A549 (cell line): ENCODE data around the gene ATRN. TPM values are rescaled to one million over a fixed set of nuclear protein-coding genes. Genes with fewer than 3 reads are reported as not detected.

Source experiments
- ATAC-seq, 2 experiments: fragments of 200-7000 bp in 1 of 2; fragments of >200 bp in 1 of 2; cut with Nextera tagmentation in 1 of 2; cut with Tn5 transposase in 1 of 2; 3 replicates each; pipeline versions ENCODE4 v1.8.0 to v1.9.1; 2018 to 2020; ENCODE audit warnings: mild to moderate bottlenecking in 1 of 2, moderate library complexity in 1 of 2
- CTCF ChIA-PET: fragments of 300-600 bp; sonication (Branson Sonifier 250); formaldehyde crosslinking; extraction: SDS; loops from one replicate; lab custom pipeline; 2021; ENCODE audit warnings: antibody characterized with exemption, inconsistent platforms; lab: Yijun Ruan, JAX
- POLR2A ChIA-PET: fragments of 350-600 bp; formaldehyde crosslinking; extraction: SDS; loops from one replicate; lab custom pipeline; 2021; ENCODE audit warnings: antibody characterized with exemption, inconsistent platforms; lab: Yijun Ruan, JAX
- DNase-seq, 2 experiments: peaks; one replicate each; pipeline versions ENCODE4 v3.0.0 to v3.0.0-alpha.2; 2011 to 2016; ENCODE audit warnings: low read depth in 1 of 2, low spot score in 1 of 2
- FAIRE-seq: peaks from 2 replicates; lab custom pipeline; 2011; peaks lifted over from hg19 to GRCh38; lab: Jason Lieb, UNC
- H3K27ac ChIP-seq, 2 experiments: fragments of >200 bp; sonication (Bioruptor Twin); formaldehyde crosslinking; 3 replicates each; pipeline ENCODE4 v1.5.1; 2016 to 2017
- H3K4me1 ChIP-seq: fragments of >200 bp; sonication (Bioruptor Twin); formaldehyde crosslinking; 3 replicates; pipeline ENCODE4 v1.6.1; 2016
- H3K4me2 ChIP-seq: fragments of >200 bp; sonication (Bioruptor Twin); formaldehyde crosslinking; 3 replicates; pipeline ENCODE4 v1.6.1; 2016
- H3K4me3 ChIP-seq: fragments of >200 bp; sonication (Bioruptor Twin); formaldehyde crosslinking; 3 replicates; pipeline ENCODE4 v1.5.1; 2016
- H3K9me3 ChIP-seq: fragments of >200 bp; sonication (Bioruptor Twin); formaldehyde crosslinking; 3 replicates; pipeline ENCODE4 v1.6.1; 2016
- CBX2 ChIP-seq: fragments of 200-600 bp; sonication (generic); IDR thresholded peaks from 2 replicates; pipeline ENCODE4 v1.6.1; 2016; ENCODE audit warnings: low read depth, mild to moderate bottlenecking, borderline replicate concordance
- CHD4 ChIP-seq: fragments of 200-600 bp; sonication (generic); IDR thresholded peaks from 2 replicates; pipeline ENCODE4 v1.6.1; 2016; ENCODE audit warnings: antibody characterized with exemption, mild to moderate bottlenecking, borderline replicate concordance
- EHMT2 ChIP-seq: fragments of 200-600 bp; sonication (generic); IDR thresholded peaks from 2 replicates; pipeline ENCODE4 v1.6.1; 2016; ENCODE audit warnings: antibody characterized with exemption, low read depth, mild to moderate bottlenecking, moderate library complexity
- EP300 ChIP-seq, 2 experiments: fragments of >200 bp; sonication (Bioruptor Twin); formaldehyde crosslinking; IDR thresholded peaks; 2 replicates in 1 of 2; 3 replicates in 1 of 2; pipeline ENCODE4 v1.6.1; 2016 to 2017
- FOSB ChIP-seq: fragments of 250-450 bp; sonication (Bioruptor Pico); IDR thresholded peaks from 2 replicates; pipeline ENCODE4 v1.5.0; 2020; ENCODE audit warnings: mild to moderate bottlenecking, moderate library complexity
- GATA3 ChIP-seq: IDR thresholded peaks from 2 replicates; pipeline ENCODE4 v1.6.1; 2012; ENCODE audit warnings: borderline replicate concordance
- HDAC2 ChIP-seq: fragments of 200-600 bp; sonication (generic); IDR thresholded peaks from 2 replicates; pipeline ENCODE4 v1.6.1; 2016
- JUNB ChIP-seq: fragments of >200 bp; sonication (Bioruptor Twin); formaldehyde crosslinking; IDR thresholded peaks from 2 replicates; pipeline ENCODE4 v1.6.1; 2016
- KDM5A ChIP-seq: fragments of 200-600 bp; sonication (generic); IDR thresholded peaks from 2 replicates; pipeline ENCODE4 v1.6.1; 2016; ENCODE audit warnings: antibody characterized with exemption, mild to moderate bottlenecking
- MAFK ChIP-seq: fragments of 450-650 bp; IDR thresholded peaks from 2 replicates; pipeline ENCODE4 v1.6.1; 2014; ENCODE audit not compliant: partially characterized antibody
- MAZ ChIP-seq: fragments of 150-350 bp; IDR thresholded peaks from 2 replicates; pipeline ENCODE4 v1.6.1; 2014; ENCODE audit warnings: antibody characterized with exemption, low read depth, low read length, borderline replicate concordance
- MYC ChIP-seq: IDR thresholded peaks from 2 replicates; pipeline ENCODE4 v1.6.1; 2012; ENCODE audit warnings: mild to moderate bottlenecking, inconsistent platforms, low read length, improper control_type of control experiment, borderline replicate concordance
- NFE2L2 ChIP-seq: fragments of 150-350 bp; conservative IDR thresholded peaks from 2 replicates; pipeline ENCODE4 v1.6.1; 2014; ENCODE audit warnings: low read length
- NPAS2 ChIP-seq: fragments of 250-450 bp; sonication (Bioruptor Pico); IDR thresholded peaks from 2 replicates; pipeline ENCODE4 v1.8.0; 2022; ENCODE audit warnings: mild to moderate bottlenecking, moderate library complexity, borderline replicate concordance
- NR3C1 ChIP-seq: fragments of >200 bp; sonication (Bioruptor Twin); formaldehyde crosslinking; IDR thresholded peaks from 3 replicates; pipeline ENCODE4 v1.6.1; 2017
- POLR2AphosphoS2 ChIP-seq: conservative IDR thresholded peaks from 2 replicates; pipeline ENCODE4 v1.6.1; 2012; ENCODE audit warnings: low read length, improper control_type of control experiment, inconsistent platforms
- RARB ChIP-seq: fragments of 250-450 bp; sonication (Bioruptor Pico); IDR thresholded peaks from 2 replicates; pipeline ENCODE4 v1.8.0; 2021; ENCODE audit warnings: mild to moderate bottlenecking, moderate library complexity
- RNF2 ChIP-seq: fragments of 200-600 bp; sonication (generic); IDR thresholded peaks from 2 replicates; pipeline ENCODE4 v1.6.1; 2016; ENCODE audit warnings: low read depth, mild to moderate bottlenecking, antibody characterized with exemption, moderate library complexity, borderline replicate concordance
- SREBF2 ChIP-seq: fragments of 450-650 bp; IDR thresholded peaks from 2 replicates; pipeline ENCODE4 v1.6.1; 2014; ENCODE audit warnings: mild to moderate bottlenecking, moderate library complexity
- TP53 ChIP-seq: fragments of 250-450 bp; sonication (Bioruptor Pico); IDR thresholded peaks from 2 replicates; pipeline ENCODE4 v1.5.0; 2021; ENCODE audit warnings: mild to moderate bottlenecking, moderate library complexity
- ZNF302 ChIP-seq: fragments of 250-450 bp; sonication (Bioruptor Pico); IDR thresholded peaks from 2 replicates; pipeline ENCODE4 v1.9.0; 2021; ENCODE audit warnings: inconsistent platforms, mild to moderate bottlenecking, moderate library complexity
- ZSCAN20 ChIP-seq: fragments of 250-450 bp; sonication (Bioruptor Pico); IDR thresholded peaks from 2 replicates; pipeline ENCODE4 v1.8.0; 2022; ENCODE audit warnings: mild to moderate bottlenecking, moderate library complexity
- WGBS: methylation state at CpG from one replicate; pipeline ENCODE4 v1.1.6; 2017; ENCODE audit errors: missing lambda C conversion rate; 5-methylcytosine and 5-hydroxymethylcytosine counted together
- polyA plus RNA-seq, 4 experiments: library from polyadenylated mRNA; depleted of rRNA in 3 of 4; stranded (reverse); fragments of >200 nt; fragmentation: RNase III in 1 of 4; extraction: RNeasy Plus Mini Kit Qiagen cat#74134 plus additional on column Dnase treatment in 1 of 4; gene quantifications; 2 replicates in 3 of 4; 3 replicates in 1 of 4; pipeline ENCODE4 v1.2.3, GENCODE V29; 2011 to 2017
- TF ChIP-seq, protein P1 (sequence below): fragments of 250-450 bp; sonication (Bioruptor Pico); IDR thresholded peaks from 2 replicates; pipeline ENCODE4 v1.5.0; 2020; ENCODE audit warnings: low read depth, mild to moderate bottlenecking, moderate library complexity
- TF ChIP-seq, protein P2 (sequence below): fragments of 250-450 bp; sonication (Bioruptor Pico); IDR thresholded peaks from 2 replicates; pipeline ENCODE4 v1.5.0; 2021; ENCODE audit warnings: mild to moderate bottlenecking, moderate library complexity, borderline replicate concordance
- TF ChIP-seq, protein P3 (sequence below): fragments of 450-650 bp; IDR thresholded peaks from 2 replicates; pipeline ENCODE4 v1.6.1; 2014; ENCODE audit warnings: antibody characterized with exemption
- TF ChIP-seq, protein P4 (sequence below): fragments of >200 bp; sonication (Bioruptor Twin); formaldehyde crosslinking; IDR thresholded peaks from 3 replicates; pipeline ENCODE4 v1.6.1; 2016

Gene ATRN
- polyA plus RNA-seq, 2 of the 4 experiments (the other 2 are of a cell fraction), result 21.3 to 58.7 TPM

DNA sequence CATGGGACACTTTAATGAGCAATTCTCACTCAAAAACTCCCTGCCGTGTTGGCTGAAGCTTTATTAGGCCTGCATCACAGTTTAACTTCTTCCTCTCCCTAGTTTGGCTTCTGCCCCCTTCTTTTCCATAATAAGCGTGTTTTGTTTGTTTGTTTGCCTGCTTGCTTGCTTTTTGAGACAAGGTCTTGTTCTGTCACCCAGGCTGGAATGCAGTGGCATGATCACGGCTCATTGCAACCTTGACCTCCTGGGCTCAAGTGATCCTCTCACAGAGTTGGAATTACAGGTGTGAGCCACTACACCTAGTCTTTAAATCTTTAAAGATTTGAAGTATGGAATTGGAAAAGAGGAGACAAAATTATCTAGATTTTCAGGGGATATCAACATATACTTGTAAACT lies 38.0 kb upstream of the ATRN start (continued):
- TF ChIP-seq, protein P1, sequence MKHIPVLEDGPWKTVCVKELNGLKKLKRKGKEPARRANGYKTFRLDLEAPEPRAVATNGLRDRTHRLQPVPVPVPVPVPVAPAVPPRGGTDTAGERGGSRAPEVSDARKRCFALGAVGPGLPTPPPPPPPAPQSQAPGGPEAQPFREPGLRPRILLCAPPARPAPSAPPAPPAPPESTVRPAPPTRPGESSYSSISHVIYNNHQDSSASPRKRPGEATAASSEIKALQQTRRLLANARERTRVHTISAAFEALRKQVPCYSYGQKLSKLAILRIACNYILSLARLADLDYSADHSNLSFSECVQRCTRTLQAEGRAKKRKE (CRISPR knock-in tag), result no peak

DNA sequence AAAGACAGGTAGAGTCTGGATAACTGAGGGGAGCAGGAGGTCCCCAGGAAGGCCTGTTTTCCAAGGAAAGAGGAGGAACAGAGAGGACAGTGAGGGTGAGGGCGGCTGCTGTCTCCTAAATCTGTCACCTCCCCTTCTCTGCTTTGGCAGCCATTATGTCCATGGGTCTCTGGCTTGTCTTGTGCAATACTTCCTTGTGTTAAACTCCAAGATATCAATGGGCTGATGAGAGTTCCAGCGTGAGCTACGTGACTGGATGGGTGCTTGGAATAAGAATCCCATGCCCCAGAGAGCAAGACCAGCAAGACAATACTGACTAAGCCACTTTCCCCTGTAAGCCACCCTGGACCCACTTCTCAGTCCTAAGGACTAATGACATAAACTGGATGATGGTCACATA lies 37.1 kb upstream of the ATRN start:
- TF ChIP-seq ZNF302 (CRISPR knock-in tag) (no peak), SREBF2 (no peak), NFE2L2 (no peak), ZSCAN20 (CRISPR knock-in tag) (no peak), MAZ (no peak)
- Histone ChIP-seq H3K4me1 (no peaks in the 10 kb centered on the region), H3K27ac (no peak overlapping the region), H3K4me3 (no peak overlapping the region), H3K9me3 (no peaks in the 10 kb centered on the region), H3K4me2 (no peak overlapping the region)
- CTCF ChIA-PET, result interaction anchor here (0.8 to 1.7 kb wide), 3 partner anchors 11 to 26 kb away, joined by 3 to 5 read pairs (median 3); partner anchors contain the start of gene DNAAF9
- DNase-seq (no peak), FAIRE-seq (no peak), ATAC-seq (no peak)
- 74% methylated on average over 3 of the region's 3 CpGs for WGBS
- POLR2A ChIA-PET, result no interaction called here

DNA sequence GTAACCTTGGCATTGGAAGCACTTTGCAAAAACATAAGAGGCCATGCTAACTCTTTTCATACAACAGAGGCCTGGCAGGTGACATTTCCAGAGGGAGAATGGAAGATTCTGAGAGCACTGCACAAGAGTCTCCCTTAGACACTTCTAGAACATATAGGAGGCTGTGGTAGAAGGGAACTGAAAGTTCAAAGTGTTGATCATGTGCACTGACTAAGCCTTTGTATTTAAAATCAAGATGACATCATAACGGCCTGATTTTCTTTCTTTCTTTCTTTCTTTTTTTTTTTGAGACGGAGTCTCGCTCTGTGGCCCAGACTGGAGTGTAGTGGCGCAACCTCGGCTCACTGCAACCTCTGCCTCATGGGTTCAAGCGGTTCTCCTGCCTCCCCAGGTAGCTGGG lies 36.6 kb upstream of the ATRN start:
- WGBS, result 79% methylated on average over 6 of the region's 6 CpGs
- ChIA-PET CTCF (interaction anchor here (1.7 kb wide), 1 partner anchor 12 kb away, joined by 5 read pairs; no protein-coding TSS in a partner anchor), POLR2A (no interaction called here)
- no peak for FAIRE-seq
- TF ChIP-seq EP300 (IDR thresholded peaks at IDR 0.05) (no peak), NPAS2 (CRISPR knock-in tag) (no peak)
- TF ChIP-seq, protein P2, sequence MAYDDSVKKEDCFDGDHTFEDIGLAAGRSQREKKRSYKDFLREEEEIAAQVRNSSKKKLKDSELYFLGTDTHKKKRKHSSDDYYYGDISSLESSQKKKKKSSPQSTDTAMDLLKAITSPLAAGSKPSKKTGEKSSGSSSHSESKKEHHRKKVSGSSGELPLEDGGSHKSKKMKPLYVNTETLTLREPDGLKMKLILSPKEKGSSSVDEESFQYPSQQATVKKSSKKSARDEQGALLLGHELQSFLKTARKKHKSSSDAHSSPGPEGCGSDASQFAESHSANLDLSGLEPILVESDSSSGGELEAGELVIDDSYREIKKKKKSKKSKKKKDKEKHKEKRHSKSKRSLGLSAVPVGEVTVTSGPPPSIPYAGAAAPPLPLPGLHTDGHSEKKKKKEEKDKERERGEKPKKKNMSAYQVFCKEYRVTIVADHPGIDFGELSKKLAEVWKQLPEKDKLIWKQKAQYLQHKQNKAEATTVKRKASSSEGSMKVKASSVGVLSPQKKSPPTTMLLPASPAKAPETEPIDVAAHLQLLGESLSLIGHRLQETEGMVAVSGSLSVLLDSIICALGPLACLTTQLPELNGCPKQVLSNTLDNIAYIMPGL (CRISPR knock-in tag), result no peak
- Histone ChIP-seq H3K4me2 (no peak overlapping the region), H3K9me3 (no peaks in the 10 kb centered on the region), H3K4me1 (no peaks in the 10 kb centered on the region), H3K4me3 (no peak overlapping the region), H3K27ac (no peak overlapping the region)
- ATAC-seq, result no peak
- no peak for DNase-seq

DNA sequence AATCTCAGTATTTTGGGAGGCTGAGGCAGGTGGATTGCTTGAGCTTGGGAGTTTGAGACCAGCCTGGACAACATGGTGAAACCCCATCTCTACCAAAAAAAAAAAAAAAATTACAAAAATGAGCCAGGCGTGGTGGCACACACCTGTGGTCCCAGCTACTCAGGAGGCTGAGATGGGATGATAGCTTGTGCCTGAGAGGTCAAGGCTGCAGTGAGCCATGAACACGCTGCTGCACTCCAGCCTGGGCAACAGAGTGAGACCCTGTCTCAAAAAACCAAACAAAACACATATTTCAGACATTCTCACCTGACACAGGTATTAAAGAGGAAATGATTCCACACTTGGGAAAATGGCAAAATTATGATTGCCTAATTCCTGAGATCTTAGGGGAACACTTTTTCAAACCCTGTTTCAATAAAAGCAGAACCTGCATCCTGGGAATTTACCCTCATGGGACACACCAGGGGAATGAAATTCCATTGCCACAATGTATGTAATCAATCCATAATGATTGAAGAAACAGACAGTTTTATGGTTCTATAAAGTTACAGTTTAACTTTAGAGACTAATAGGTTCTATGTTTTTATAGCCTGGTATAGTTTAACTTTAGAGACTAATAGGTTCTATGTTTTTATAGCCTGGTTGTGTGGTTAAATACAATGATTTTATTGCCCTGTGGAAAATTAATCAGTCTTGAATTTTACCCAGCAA lies 33.8 kb upstream of the ATRN start:
- no peak overlapping the region for H3K4me2 ChIP-seq
- H3K4me3 ChIP-seq, result no peak overlapping the region
- DNase-seq (no peak), FAIRE-seq (no peak), ATAC-seq (no peak)
- WGBS, result 73% methylated on average over 2 of the region's 2 CpGs
- no peak overlapping the region for H3K27ac ChIP-seq
- POLR2A ChIA-PET, result no interaction called here
- TF ChIP-seq, protein P3, sequence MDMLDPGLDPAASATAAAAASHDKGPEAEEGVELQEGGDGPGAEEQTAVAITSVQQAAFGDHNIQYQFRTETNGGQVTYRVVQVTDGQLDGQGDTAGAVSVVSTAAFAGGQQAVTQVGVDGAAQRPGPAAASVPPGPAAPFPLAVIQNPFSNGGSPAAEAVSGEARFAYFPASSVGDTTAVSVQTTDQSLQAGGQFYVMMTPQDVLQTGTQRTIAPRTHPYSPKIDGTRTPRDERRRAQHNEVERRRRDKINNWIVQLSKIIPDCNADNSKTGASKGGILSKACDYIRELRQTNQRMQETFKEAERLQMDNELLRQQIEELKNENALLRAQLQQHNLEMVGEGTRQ, result no peak
- TF ChIP-seq TP53 (CRISPR knock-in tag) (no peak), RNF2 (no peak), POLR2AphosphoS2 (no peak), NR3C1 (no peak), HDAC2 (no peak), RARB (no peak), KDM5A (no peak), CHD4 (no peak), FOSB (CRISPR knock-in tag) (no peak), JUNB (no peak), CBX2 (no peak), MAFK (no peak), MYC (no peak), GATA3 (no peak), EHMT2 (no peak)
- TF ChIP-seq, protein P4, sequence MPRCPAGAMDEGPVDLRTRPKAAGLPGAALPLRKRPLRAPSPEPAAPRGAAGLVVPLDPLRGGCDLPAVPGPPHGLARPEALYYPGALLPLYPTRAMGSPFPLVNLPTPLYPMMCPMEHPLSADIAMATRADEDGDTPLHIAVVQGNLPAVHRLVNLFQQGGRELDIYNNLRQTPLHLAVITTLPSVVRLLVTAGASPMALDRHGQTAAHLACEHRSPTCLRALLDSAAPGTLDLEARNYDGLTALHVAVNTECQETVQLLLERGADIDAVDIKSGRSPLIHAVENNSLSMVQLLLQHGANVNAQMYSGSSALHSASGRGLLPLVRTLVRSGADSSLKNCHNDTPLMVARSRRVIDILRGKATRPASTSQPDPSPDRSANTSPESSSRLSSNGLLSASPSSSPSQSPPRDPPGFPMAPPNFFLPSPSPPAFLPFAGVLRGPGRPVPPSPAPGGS, result no peak
- TF ChIP-seq, protein P1 (CRISPR knock-in tag), result no peak
- CTCF ChIA-PET, result interaction anchor here (1.7 kb wide), 1 partner anchor 17 kb away, joined by 3 read pairs; no protein-coding TSS in a partner anchor
- H3K4me1 ChIP-seq, result no peaks in the 10 kb centered on the region
- no peaks in the 10 kb centered on the region for H3K9me3 ChIP-seq
